Measurements from ENCODE around the gene DAD1. TPM values are rescaled to one million over a fixed set of nuclear protein-coding genes. Genes with fewer than 3 reads are reported as not detected.

Gene DAD1
- total RNA-seq, 1 experiment from 2014 or later = 162 TPM

DNA sequence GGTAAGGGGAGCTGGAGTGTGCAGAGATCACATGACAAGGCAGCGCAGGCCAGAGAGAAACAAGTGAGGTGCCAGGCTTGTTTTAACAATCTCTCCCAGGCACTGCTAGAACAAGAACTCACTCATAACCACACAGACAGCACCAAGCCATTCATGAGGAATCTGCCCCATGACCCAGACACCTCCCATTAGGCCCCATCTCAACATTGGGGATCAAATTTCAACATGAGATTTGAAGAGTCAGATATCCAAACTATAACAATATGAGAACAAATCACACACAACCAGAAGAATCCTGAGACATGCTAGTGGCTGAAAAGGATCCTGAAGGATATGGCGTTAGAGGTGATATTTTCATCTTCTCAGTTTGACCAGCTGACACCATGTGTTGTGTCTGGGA lies 33.2 kb upstream of the DAD1 start:
- ChIA-PET POLR2A (no interaction called here), CTCF (no interaction called here), RAD21 (ENCODE audit: low non-redundant PET in 1 of 2, low total read pairs in 2 of 2, uncharacterized antibody in 2 of 2, unreplicated experiment in 2 of 2) (no interaction called here)
- H4K20me1 ChIP-seq (ENCODE audit: insufficient read depth) = no peaks in the 10 kb centered on the region
- DNase-seq (ENCODE audit: low read depth, low spot score) (no peak), ATAC-seq (no peak)
- TF ChIP-seq TCF7L2 (IDR thresholded peaks at IDR 0.05; ENCODE audit: borderline replicate concordance, extremely low read depth, insufficient read depth, insufficient read length) (no peak), EZH2 (IDR thresholded peaks at IDR 0.05) (no peak), JUND (IDR thresholded peaks at IDR 0.05) (no peak), ZFX (IDR thresholded peaks at IDR 0.05) (no peak), SIN3A (IDR thresholded peaks at IDR 0.05; ENCODE audit: low read depth) (no peak), ZNF274 (IDR thresholded peaks at IDR 0.05; ENCODE audit: low read depth, low read length) (no peak), RAD21 (IDR thresholded peaks at IDR 0.05; ENCODE audit: low read depth) (no peak), POLR2AphosphoS5 (IDR thresholded peaks at IDR 0.05; ENCODE audit: low read depth, low read length) (no peak), EZH2phosphoT487 (IDR thresholded peaks at IDR 0.05; ENCODE audit: borderline replicate concordance) (no peak), EGR1 (IDR thresholded peaks at IDR 0.05; ENCODE audit: low read depth) (no peak), SP1 (IDR thresholded peaks at IDR 0.05; ENCODE audit: low read depth) (no peak), POLR2A (IDR thresholded peaks at IDR 0.05; ENCODE audit: borderline replicate concordance, extremely low read depth, insufficient read depth, insufficient read length) (no peak)
- TF ChIP-seq, protein P1, sequence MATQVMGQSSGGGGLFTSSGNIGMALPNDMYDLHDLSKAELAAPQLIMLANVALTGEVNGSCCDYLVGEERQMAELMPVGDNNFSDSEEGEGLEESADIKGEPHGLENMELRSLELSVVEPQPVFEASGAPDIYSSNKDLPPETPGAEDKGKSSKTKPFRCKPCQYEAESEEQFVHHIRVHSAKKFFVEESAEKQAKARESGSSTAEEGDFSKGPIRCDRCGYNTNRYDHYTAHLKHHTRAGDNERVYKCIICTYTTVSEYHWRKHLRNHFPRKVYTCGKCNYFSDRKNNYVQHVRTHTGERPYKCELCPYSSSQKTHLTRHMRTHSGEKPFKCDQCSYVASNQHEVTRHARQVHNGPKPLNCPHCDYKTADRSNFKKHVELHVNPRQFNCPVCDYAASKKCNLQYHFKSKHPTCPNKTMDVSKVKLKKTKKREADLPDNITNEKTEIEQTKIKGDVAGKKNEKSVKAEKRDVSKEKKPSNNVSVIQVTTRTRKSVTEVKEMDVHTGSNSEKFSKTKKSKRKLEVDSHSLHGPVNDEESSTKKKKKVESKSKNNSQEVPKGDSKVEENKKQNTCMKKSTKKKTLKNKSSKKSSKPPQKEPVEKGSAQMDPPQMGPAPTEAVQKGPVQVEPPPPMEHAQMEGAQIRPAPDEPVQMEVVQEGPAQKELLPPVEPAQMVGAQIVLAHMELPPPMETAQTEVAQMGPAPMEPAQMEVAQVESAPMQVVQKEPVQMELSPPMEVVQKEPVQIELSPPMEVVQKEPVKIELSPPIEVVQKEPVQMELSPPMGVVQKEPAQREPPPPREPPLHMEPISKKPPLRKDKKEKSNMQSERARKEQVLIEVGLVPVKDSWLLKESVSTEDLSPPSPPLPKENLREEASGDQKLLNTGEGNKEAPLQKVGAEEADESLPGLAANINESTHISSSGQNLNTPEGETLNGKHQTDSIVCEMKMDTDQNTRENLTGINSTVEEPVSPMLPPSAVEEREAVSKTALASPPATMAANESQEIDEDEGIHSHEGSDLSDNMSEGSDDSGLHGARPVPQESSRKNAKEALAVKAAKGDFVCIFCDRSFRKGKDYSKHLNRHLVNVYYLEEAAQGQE (IDR thresholded peaks at IDR 0.05; ENCODE audit: low read depth) = no peak
- TF ChIP-seq, protein P2, sequence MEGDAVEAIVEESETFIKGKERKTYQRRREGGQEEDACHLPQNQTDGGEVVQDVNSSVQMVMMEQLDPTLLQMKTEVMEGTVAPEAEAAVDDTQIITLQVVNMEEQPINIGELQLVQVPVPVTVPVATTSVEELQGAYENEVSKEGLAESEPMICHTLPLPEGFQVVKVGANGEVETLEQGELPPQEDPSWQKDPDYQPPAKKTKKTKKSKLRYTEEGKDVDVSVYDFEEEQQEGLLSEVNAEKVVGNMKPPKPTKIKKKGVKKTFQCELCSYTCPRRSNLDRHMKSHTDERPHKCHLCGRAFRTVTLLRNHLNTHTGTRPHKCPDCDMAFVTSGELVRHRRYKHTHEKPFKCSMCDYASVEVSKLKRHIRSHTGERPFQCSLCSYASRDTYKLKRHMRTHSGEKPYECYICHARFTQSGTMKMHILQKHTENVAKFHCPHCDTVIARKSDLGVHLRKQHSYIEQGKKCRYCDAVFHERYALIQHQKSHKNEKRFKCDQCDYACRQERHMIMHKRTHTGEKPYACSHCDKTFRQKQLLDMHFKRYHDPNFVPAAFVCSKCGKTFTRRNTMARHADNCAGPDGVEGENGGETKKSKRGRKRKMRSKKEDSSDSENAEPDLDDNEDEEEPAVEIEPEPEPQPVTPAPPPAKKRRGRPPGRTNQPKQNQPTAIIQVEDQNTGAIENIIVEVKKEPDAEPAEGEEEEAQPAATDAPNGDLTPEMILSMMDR (IDR thresholded peaks at IDR 0.05 in 2 of 3, conservative IDR thresholded peaks at IDR 0.05 in 1 of 3; ENCODE audit: borderline replicate concordance in 1 of 3, insufficient read depth in 1 of 3, low read depth in 2 of 3, low read length in 2 of 3) = no peak
- TF ChIP-seq, protein P3, sequence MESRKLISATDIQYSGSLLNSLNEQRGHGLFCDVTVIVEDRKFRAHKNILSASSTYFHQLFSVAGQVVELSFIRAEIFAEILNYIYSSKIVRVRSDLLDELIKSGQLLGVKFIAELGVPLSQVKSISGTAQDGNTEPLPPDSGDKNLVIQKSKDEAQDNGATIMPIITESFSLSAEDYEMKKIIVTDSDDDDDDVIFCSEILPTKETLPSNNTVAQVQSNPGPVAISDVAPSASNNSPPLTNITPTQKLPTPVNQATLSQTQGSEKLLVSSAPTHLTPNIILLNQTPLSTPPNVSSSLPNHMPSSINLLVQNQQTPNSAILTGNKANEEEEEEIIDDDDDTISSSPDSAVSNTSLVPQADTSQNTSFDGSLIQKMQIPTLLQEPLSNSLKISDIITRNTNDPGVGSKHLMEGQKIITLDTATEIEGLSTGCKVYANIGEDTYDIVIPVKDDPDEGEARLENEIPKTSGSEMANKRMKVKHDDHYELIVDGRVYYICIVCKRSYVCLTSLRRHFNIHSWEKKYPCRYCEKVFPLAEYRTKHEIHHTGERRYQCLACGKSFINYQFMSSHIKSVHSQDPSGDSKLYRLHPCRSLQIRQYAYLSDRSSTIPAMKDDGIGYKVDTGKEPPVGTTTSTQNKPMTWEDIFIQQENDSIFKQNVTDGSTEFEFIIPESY (IDR thresholded peaks at IDR 0.05; ENCODE audit: extremely low read depth, insufficient replicate concordance, low read length) = no peak
- TF ChIP-seq, protein P4, sequence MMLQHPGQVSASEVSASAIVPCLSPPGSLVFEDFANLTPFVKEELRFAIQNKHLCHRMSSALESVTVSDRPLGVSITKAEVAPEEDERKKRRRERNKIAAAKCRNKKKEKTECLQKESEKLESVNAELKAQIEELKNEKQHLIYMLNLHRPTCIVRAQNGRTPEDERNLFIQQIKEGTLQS (IDR thresholded peaks at IDR 0.05) = no peak
- no peaks in the 10 kb centered on the region for H3K27me3 ChIP-seq (ENCODE audit: insufficient read depth, low read length)
- BruUV-seq (replicated peaks) = no TSS peak
- no peak overlapping the region for H3K4me2 ChIP-seq (ENCODE audit: low read length)
- H3K4me3 ChIP-seq (replicated peaks in 1 of 2; ENCODE audit: low read depth in 1 of 2, low read length in 2 of 2) = no peak overlapping the region
- no peak overlapping the region for H3K9ac ChIP-seq (ENCODE audit: low read length)
- no peak overlapping the region for H3K27ac ChIP-seq (ENCODE audit: low read depth, low read length)
- intact Hi-C loops (cut with micrococcal nuclease) = no loop called here
- H3K9me3 ChIP-seq (ENCODE audit: control insufficient read depth in 1 of 2, insufficient read depth in 1 of 2, low read depth in 1 of 2, low read length in 2 of 2) = no peaks in the 10 kb centered on the region
- no peaks in the 10 kb centered on the region for H3K9me2 ChIP-seq (ENCODE audit: insufficient read depth)
- peak overlapping the region; percentile 11 for H2AFZ ChIP-seq (ENCODE audit: low read depth, low read length, poor library complexity, severe bottlenecking)
- H3K79me2 ChIP-seq (ENCODE audit: insufficient read depth, low read length) = no peaks in the 10 kb centered on the region
- H3K36me3 ChIP-seq (ENCODE audit: control insufficient read depth in 1 of 2, insufficient read depth in 2 of 2, low read length in 2 of 2) = no peaks in the 10 kb centered on the region
- H3K4me1 ChIP-seq (ENCODE audit: control insufficient read depth in 1 of 2, insufficient read depth in 2 of 2, low read length in 2 of 2) = peaks cover 5 to 6% of the 10 kb centered on the region in 2 experiments; a peak in 2 of 4 replicates
